NCI-H146 treated with DMSO at 0.1 percent for 48 hours (cell line): ENCODE results near the gene FUT7.
"Not testable (repeated sequence)": the region's sequence is repeated elsewhere in the genome, so short reads cannot be mapped to it uniquely, and the experiment has no call there.

ENCODE experiments used
- DNase-seq: peaks from one replicate; lab custom pipeline; 2025; ENCODE audit not compliant: unreplicated experiment; lab: John Stamatoyannopoulos, UW

Gene FUT7

DNA sequence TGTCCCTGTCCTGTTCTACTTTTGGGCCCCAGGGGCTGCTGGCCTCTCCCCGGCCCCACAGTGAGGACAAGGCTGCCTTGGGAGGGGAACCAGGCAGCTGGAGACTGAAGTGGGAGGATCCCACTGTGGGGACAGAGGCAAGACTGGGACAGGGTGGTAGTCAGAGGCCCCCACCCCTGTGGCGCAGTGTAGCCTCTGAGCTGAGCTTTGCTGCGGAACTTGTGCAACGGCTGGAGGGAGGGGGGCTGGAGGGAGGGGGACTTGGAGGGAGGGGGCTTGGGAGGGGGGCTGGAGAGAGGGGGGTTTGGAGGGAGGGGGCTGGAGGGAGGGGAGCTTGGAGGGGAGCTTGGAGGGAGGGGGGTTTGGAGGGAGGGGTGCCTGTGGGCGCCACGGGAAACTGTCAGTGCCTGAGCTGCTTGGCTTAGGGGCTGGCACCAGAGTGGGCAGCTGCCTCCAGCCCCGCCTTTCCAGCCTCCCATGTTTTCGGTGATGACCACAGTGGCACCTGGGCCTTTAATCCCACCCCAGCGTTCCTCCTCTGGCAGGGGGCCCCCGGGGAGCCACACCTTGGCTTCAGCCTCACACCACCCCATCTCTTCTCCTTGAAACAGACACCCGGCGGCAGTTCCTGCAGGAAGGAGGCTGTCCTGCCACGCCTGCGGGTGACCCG lies 2.3 kb upstream of the FUT7 start:
- no peak for DNase-seq

DNA sequence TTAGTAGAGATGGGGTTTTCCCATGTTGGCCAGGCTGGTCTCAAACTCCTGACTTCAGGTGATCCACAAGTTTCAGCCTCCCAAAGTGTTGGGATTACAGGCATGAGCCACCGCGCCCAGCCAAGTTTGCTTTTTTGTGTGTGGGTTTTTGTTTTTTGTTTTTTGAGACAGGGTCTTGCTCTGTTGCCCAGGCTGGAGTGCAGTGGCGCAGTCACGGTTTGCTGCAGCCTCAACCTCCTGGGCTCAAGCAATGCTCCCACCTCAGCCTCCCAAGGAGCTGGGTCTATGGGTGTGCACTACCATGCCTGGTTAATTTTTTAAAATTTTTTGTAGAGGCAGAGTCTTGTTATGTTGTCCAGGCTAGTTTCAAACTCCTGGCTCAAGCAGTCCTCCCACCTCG lies 1.6 kb upstream of the FUT7 start:
- not testable (repeated sequence) for DNase-seq

GRCh38 chr9:137032858-137033257 lies 970 bp upstream of the FUT7 start:
- no peak for DNase-seq

- no peak for DNase-seq
Observed at GRCh38 chr9:137030538-137031527, 1.1 kb downstream of the FUT7 start.

- DNase-seq: no peak
Observed at GRCh38 chr9:137030006-137030405, 1.9 kb downstream of the FUT7 start.

GRCh38 chr9:137029058-137029936 lies 2.6 kb downstream of the FUT7 start:
- no peak for DNase-seq

- DNase-seq: no peak
Observed at GRCh38 chr9:137028263-137029057, 3.4 kb downstream of the FUT7 start.

DNA sequence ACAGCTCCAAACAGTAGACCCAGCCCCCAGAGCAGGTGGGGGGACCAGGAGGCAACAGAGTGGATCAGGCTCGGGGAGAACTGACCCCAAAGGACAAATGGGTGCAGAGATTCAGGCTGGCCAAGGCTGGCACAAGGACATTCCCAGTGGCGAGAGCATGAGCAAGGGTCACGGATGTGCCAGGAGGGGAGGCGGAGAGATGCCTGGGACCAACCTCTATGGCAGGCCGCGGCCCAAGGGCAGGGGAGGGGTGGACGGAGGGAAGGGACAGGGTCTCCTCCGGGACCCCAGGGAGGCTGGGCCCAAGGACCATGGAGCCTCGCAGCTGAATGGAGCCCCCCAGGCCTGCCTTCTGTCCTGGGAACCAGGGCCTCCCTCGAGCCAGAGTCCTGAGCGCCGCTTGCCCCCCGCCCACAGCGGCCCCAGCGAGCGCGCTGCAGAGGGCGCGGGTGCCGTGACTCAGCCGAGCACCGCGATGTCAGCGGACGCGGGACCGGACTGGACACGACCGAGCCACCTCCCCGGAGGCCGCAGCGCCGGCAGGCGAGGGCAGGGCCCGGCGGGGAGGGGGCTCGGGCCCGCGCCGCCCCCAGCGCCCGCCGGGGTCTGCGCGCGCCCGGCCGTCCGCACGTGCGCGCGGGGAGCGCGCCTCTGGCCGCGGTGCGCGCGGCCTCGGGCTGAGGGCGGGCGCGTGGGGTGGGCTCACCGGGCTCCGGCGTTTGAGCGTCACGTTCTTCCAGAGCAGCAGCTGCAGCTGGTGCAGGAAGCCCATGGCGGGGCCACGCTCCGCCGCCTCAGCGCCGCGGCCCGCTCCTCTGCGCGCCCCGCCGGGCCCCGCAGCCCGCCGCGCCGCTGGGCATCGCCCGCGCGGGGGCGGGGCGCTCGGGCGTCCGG lies 4.3 kb downstream of the FUT7 start, which contains the start of gene ABCA2:
Gene ABCA2, minus strand, starts transcription at position 869 of the 894 bp plus-strand sequence. Its CDS starts 97 bp downstream, at position 772.
- no peak for DNase-seq

DNA sequence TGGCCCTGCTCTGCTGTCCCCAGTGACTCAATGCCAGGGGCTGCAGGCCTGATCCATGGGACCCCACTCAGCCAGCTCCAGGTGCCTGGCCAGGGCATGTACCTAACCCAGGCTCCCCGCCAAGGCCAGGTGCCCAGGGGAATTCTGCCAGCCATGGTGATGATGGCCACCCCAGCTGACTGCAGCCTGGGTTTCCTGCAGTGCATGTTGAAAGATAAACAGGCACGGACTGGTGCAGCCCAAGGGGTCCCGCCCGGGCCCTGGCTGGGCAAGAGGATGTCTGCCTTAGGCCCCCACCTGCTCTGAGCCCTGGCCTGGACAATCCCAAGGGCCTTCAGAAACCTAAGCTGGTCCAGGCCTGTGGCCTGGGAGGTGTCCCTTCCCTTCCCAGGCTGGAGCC lies 5.1 kb downstream of the FUT7 start:
- no peak for DNase-seq

DNA sequence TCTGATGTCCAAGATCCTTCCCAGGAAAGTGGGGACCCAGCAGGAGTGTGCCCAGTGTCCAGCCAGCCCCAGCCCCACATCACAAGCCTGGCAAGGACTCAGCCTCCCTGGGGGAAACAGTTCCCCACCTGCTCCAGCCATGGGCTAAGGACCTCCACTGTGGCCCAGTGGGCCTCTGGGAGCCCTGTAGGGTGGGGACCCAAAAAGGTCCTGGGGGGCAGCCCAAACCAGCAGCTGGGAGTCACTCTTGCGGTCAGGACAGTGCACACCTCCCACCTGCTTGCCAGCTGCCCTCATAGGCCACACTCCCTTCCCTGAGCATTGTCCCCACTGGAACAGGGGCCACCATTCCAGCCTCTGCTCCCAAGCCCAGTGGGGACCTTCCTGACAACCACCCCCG lies 5.5 kb downstream of the FUT7 start:
- DNase-seq: no peak

DNA sequence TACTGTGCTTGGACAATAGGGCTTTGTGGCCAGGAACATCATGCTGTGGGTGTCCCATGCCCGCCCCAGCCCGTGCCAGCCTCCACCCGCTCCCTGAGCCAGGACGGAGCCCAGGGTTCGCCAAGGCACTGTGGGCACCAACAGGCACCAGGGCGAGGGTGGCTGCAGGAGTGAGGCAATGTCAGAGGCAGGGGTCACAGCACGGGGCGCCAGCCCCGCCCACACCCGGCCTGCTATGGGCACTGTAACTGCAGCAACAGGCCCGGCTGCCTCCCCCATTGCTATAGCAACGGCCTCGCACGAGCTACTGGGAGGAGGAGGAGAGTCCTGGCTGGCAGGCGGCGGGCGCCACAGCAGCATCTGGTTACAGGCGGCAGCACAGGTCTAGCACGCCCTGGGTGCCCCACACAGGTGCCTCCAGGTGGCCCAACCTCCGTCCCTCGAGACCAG lies 6.3 kb downstream of the FUT7 start:
- DNase-seq: no peak

DNA sequence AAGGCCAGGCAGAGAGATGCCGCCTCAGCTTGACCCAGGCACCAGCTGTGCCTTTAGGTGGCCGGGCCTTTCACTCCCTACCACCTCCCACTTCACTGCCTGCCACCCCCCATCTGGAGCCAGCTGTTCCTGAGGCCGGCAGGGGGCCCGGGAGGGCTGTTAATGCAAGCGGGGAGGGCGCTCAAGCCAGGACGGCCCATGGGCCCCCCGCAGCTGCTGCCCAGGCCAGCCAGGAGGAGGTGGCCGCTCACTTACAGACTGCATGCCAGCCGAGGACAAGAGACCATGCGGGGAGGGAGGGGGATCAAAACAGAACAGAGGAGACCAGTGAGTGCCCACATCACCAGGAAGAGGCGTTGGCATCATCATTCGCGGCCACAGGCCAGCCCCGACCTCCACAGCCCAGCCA lies 8.3 kb downstream of the FUT7 start:
- no peak for DNase-seq

DNA sequence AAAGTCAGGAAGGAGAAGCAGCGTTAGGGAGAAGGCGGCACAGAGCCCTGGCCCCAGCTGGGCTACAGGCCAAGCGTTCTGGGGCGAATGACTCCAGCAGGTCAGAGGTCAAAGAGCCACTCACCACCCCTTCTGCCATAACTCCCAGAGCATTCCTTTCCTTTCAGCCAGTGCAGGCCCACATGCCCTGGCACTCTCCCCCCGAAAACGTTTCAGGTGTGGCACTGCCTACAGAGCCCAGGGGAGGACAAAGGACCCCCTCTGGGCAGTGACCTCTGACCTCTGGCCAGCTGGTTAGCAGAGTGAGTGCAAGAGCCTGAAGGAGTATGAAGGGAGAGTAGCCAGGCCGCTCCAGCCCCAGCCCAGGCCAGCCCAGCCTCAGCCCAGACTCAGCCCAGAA lies 8.7 kb downstream of the FUT7 start:
- no peak for DNase-seq

DNA sequence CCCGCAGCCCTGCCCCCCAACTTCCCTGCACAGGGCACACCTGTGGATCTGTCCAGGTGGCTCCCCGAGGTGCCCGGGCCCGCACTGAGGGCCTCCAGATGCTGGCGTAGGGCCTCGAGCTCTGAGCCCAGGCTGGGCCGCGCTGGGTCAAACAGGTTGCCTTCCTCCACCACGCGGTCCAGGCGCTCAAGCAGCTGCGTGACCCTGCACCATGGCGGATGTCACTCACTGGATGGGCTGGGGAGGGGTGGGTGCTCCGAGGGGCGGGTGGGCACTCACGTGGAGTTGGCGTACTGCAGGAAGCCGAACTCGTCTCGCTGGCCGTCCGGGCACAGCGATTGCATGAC lies 9.3 kb downstream of the FUT7 start:
- DNase-seq: no peak

DNA sequence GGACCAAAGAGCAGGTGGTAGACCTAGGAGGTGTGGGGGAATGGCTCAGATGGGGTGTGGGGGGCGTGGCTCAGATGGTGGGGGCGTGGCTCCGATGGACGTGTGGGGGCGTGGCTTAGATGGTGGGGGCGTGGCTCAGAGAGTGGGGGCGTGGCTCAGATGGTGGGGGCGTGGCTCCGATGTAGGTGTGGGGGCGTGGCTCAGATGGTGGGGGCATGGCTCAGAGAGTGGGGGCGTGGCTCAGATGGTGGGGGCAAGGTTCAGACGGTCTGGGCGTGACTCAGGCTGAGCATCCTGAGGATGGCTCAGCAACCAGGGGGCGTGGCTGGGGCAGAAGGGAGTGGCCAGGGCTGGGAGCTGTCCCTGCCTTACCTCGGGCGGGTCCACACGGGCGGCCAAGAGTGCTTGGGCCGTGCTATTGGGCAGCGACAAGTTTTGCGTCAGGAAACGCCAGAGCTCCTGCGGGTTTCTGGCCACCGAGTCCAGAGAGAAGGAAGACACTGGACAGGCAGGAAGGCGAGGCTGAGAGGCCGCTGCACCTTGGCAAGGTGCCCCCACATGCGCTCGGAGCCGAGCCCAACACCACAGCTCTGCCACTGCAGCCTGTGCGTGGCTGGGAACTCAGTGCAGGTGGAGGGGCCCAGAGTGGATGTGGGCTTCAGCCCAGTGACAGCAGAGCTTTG lies 9.8 kb downstream of the FUT7 start:
- DNase-seq: no peak

- DNase-seq: no peak
Observed at GRCh38 chr9:137021568-137021978, 10.3 kb downstream of the FUT7 start.

- no peak for DNase-seq
Observed at GRCh38 chr9:137020771-137021567, 10.9 kb downstream of the FUT7 start.
